NCI-H146 treated with DMSO at 0.1 percent for 48 hours (cell line): ENCODE results near the gene SMIM12.
"Not testable (repeated sequence)": the region's sequence is repeated elsewhere in the genome, so short reads cannot be mapped to it uniquely, and the experiment has no call there.

Experiments
- DNase-seq: peaks from one replicate; lab custom pipeline; 2025; ENCODE audit not compliant: unreplicated experiment; lab: John Stamatoyannopoulos, UW

The SMIM12 gene

GRCh38 chr1:34844252-34844634, 15.3 kb downstream of the SMIM12 start:
- peak; percentile 77 for DNase-seq

DNA sequence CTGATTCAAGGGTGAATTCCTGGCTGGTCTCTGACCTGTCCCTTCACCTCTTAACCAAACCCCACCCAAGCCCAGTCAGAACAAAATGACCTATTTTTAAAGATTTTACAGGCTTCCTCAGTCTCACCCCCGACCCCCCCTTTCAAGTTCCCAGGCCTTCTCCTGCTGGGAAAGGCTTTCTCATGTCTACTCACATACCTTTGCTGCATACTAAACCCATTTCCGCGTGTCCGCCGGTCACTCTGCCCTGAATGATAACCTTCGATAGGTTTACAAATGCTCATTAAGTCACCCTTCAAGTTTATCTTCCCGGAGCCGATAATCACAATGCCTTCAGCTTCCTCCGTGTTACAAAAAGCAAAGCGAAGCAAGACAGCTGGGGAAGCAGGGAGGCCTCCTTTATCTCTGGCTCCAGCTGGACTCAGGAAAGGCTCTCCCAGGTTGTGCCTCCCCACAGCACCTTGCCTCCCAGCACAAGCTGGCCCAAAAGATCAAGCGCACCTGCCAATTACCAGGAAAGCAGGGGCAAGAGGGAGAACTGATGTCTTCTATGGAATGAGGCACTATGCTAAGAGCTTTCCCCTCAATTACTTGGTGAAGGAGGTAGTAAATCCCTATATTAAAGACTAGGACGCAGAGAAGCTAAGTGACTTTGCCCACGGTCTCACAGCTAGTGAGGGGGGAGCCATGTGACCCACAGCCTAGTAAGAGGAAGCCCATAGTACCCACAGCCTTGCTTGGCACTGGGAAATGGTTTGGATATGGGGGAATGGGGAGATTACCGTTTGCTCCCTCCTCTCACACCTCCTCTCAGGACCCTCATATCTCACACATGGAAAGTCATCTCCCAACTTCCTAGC, 15.9 kb downstream of the SMIM12 start:
- DNase-seq, result peak; percentile 32

DNA sequence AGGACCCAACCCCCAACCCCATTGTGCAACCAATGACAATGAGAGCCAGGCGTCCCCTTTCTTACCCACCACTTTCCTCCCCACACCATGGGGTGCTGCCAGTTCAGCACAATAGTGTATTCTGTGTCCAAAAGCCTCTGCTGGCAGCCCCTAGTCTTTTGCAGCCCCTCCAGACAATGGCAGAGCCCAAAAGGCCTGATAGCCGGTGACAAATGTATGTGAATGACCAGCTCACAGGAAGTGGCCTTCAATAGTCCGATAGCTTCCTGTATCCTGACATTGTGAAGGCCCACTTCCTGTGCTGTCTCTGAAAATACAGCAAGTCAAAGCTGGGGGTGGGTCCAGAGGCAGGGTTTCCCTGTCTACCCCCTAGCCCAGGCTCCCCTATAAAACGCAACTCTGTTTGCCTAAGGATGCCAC, 16.6 kb downstream of the SMIM12 start:
- no peak for DNase-seq

DNA sequence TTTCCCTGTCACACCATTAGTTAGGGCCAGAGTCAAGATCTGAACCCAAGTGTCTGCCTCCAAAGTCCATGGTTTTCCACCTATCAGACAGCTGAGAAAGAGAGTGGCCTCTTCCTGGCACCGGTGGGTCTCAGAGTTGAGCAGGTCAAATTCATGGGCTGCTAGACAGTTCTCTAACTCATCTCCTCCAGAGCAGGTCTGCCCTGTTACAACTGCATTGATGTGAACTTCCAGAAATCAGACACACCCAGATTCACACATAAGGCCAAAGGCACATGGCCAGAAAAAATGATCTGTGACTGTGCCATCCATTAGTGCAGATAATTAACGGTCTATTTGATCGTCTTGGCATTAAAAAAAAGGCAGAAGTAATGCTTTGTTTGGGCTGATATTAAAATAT, 17.5 kb downstream of the SMIM12 start:
- no peak for DNase-seq

- no peak for DNase-seq
Measured at GRCh38 chr1:34840426-34840825, 19.1 kb downstream of the SMIM12 start.

GRCh38 chr1:34839526-34840305, 19.8 kb downstream of the SMIM12 start:
- no peak for DNase-seq

DNA sequence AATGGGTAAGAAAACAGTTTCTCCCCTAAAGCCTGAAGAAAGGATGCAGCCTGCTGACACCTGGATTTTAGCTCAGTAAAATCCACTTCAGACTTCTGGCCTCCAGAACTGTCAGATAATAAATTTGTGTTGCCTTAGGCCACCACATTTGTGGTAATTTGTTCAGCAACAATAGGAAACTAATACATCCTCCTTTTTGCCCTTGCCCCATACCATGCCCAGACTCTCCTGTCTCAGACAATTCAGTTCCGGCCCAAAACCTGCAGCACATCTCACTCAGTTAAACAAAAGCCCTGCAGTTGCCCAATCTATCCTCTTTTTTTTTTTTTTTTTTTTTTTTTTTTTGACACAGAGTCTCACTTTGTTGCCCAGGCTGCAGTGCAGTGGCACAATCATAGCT, 25.8 kb downstream of the SMIM12 start:
- no peak for DNase-seq

GRCh38 chr1:34831721-34832246, 27.8 kb downstream of the SMIM12 start:
- DNase-seq, result no peak

GRCh38 chr1:34829250-34829649, 30.3 kb downstream of the SMIM12 start:
- DNase-seq, result no peak

DNA sequence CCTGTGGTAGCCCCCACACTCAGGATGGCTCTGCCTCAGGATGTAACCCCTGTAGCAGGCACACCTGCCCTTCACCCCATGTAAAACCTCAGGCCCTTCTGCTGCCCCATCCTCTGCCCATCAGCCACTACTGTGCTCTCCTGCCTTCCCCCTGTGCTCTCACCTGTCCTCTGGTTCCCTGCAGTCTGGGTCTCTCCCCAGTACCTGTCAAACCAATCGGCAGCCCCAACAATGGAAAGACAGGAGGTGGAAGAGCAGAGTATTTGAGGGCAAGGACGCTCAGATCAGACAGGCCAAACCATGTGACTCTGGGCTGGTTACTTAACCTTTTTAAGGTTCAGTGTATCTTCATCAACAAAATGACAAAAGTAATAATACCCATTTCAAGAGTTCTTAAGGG, 30.9 kb downstream of the SMIM12 start:
- no peak for DNase-seq

DNA sequence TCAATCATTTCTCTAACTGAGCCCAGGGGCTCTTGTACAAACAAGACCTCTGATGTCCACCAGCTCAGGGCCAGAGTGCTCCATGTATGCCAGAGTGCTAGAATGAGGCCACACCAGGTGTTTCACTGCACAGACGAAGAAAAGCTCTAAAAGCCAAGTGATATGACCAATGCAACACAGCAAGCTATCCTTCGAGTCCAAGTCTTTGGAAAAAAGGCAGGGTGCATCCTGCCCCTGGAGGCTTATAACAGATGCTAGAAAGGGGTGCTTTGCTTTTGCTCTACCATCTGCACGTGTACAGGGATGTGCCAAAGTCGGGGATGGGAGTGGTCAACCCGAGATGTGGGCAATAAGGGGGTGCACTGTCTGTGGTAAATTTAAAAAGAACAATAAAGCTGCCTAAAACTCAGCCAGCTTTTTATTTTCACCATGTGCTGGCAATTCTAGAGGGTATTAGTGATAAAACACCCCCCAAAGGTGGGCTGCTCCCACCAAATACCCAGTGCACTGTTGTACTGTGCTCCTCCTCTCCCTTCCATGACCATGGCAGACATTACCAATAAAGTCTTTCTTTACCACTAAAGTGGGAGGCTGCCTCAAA, 32.1 kb downstream of the SMIM12 start:
- no peak for DNase-seq

GRCh38 chr1:34825455-34826091, 34.0 kb downstream of the SMIM12 start:
- no peak for DNase-seq

- no peak for DNase-seq
Measured at GRCh38 chr1:34824817-34825454, 34.6 kb downstream of the SMIM12 start.

GRCh38 chr1:34822202-34822601, 37.3 kb downstream of the SMIM12 start:
- no peak for DNase-seq

DNA sequence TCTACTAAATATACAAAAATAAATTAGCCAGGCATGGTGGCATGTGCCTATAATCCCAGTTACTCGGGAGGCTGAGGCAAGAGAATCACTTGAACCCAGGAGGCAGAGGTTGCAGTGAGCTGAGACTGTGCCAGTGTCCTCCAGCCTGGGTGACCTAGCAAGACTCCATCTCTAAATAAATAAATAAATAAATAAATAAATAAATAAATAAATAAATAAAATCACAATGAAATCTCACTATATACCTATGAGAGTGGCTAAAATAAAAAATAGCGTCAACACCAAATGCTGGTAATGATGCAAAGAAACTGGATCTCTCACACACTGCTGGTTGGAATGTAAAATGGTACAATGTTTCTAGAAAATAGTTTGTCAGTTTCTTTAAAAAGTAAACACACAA, 40.7 kb downstream of the SMIM12 start:
- not testable (repeated sequence) for DNase-seq

DNA sequence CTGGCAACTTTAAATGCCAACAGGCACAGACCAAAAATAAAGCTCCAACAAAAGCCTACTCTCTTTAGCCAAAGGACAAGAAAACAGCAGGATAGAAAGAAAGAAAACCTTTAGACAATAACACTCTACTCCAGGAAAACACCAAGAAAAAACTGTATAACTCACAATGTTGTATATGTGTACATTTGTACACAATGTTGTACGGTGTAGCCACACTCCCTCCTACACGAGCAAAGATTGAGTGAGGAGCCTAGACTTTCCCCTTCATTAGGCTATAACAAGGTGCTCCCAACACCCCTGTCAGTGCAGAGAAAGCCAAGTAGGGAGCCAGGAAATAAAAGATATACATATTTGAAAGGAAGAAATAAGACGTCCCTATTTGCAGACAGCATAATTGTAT, 42.8 kb downstream of the SMIM12 start:
- DNase-seq, result no peak

- DNase-seq, result no peak
Measured at GRCh38 chr1:34816332-34816731, 43.2 kb downstream of the SMIM12 start.

DNA sequence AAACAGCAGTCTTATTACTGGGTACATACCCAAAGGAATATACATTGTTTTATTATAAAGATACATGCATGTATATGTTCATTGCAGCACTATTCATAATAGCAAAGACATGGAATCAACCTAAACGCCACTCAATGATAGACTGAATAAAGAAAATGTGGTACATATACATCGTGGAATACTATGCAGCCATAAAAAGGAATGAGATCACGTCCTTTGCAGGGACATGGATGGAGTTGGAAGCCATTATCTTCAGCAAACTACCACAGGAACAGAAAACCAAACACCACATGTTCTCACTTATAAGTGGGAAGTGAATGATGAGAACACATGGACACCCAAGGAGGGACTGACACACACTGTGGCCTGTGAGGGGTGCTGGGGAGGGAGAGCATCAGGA, 48.8 kb downstream of the SMIM12 start:
- not testable (repeated sequence) for DNase-seq

GRCh38 chr1:34808051-34808810, 51.3 kb downstream of the SMIM12 start:
- no peak for DNase-seq

DNA sequence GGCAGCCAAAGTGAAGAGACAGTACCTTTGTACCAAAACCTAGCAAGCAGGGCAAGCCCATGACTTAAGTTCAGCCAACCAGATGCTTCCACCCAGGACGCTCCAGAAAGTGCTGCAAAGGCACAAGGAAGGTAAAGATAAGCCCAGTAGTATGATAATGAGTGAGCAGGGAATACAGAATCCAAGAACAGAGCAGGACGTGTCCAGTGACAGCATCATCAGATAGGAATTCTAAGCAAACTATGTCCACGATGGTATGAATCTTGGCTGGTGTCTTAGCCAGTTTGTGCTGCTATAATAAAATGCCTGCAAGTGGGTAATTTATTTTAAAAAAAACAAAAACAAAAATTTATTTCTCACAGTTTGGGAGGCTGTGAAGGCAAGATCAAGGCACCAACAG, 53.2 kb downstream of the SMIM12 start:
- DNase-seq, result no peak
